Esophagus squamous epithelium (tissue), 4 donors: Measurements from ENCODE around the gene ROMO1.

Experiments
- CTCF ChIP-seq, 6 experiments: fragments of 450-650 bp in 4 of 6; fragments of 200-600 bp in 2 of 6; sonication (generic) in 2 of 6; IDR thresholded peaks; one replicate each; pipeline ENCODE4 v1.5.1; 2016 to 2019; ENCODE audit warnings: antibody characterized with exemption in 6 of 6, mild to moderate bottlenecking in 4 of 6, moderate library complexity in 4 of 6
- POLR2A ChIP-seq, 4 donors: fragments of 450-650 bp; IDR thresholded peaks; one replicate each; pipeline ENCODE4 v1.6.1; 2017; ENCODE audit warnings: antibody characterized with exemption in 4 of 4, mild to moderate bottlenecking in 4 of 4, moderate library complexity in 3 of 4

- TF ChIP-seq CTCF (IDR thresholded peaks at IDR 0.05): no peak
- no peak for TF ChIP-seq POLR2A (IDR thresholded peaks at IDR 0.05)
Observed at GRCh38 chr20:35680452-35681183, 18.6 kb upstream of the ROMO1 start.
